Measurements from ENCODE around the gene C19orf53.

C19orf53 gene

GRCh38 chr19:13763265-13763664, 11.0 kb upstream of the C19orf53 start:
- TF ChIP-seq, protein P1, sequence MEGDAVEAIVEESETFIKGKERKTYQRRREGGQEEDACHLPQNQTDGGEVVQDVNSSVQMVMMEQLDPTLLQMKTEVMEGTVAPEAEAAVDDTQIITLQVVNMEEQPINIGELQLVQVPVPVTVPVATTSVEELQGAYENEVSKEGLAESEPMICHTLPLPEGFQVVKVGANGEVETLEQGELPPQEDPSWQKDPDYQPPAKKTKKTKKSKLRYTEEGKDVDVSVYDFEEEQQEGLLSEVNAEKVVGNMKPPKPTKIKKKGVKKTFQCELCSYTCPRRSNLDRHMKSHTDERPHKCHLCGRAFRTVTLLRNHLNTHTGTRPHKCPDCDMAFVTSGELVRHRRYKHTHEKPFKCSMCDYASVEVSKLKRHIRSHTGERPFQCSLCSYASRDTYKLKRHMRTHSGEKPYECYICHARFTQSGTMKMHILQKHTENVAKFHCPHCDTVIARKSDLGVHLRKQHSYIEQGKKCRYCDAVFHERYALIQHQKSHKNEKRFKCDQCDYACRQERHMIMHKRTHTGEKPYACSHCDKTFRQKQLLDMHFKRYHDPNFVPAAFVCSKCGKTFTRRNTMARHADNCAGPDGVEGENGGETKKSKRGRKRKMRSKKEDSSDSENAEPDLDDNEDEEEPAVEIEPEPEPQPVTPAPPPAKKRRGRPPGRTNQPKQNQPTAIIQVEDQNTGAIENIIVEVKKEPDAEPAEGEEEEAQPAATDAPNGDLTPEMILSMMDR (conservative IDR thresholded peaks at IDR 0.05) = no peak
- TF ChIP-seq ZFX (IDR thresholded peaks at IDR 0.05) = no peak
- H3K27ac ChIP-seq = no peak overlapping the region; the same call in 1 of the 2 replicates

DNA sequence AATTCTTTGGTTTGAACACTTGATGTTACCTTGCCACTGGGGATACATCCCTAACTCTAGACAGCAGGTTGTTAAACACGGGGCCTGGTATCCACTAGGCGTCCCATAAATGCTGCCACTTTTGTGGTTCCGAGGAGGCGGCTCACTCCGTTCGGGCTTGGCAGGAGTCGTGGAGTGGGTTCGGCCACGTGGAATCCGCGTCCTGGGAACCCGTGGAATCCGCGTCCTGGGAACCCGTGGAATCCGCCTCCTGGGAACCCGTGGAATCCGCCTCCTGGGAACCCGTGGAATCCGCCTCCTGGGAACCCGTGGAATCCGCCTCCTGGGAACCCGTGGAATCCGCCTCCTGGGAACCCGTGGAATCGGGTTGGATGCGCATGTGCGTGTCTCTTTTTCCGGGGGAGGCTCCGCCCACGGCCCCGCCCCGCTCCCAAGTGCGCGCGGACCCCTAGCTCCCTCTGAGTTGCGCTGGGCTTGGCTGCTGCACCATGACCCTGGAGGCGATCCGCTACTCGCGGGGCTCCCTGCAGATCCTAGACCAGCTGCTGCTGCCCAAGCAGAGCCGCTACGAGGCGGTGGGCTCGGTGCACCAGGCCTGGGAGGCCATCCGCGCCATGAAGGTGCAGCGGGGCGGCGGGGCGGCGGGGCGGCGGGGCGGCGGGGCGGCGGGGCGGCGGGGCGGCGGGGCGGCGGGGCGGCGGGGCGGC, 10.0 kb upstream of the C19orf53 start, which contains the start of gene MRI1:
Gene MRI1 (plus strand): TSS at position 422 of the 707 bp plus-strand sequence. CDS start 67 bp downstream, at position 489.
- TF ChIP-seq ZFX (IDR thresholded peaks at IDR 0.05) = no peak
- TF ChIP-seq, protein P1 (conservative IDR thresholded peaks at IDR 0.05) = no peak; the same call in 1 of the 2 replicates
- peak within 1 kb of the TSS; percentile 78 for H3K27ac ChIP-seq

DNA sequence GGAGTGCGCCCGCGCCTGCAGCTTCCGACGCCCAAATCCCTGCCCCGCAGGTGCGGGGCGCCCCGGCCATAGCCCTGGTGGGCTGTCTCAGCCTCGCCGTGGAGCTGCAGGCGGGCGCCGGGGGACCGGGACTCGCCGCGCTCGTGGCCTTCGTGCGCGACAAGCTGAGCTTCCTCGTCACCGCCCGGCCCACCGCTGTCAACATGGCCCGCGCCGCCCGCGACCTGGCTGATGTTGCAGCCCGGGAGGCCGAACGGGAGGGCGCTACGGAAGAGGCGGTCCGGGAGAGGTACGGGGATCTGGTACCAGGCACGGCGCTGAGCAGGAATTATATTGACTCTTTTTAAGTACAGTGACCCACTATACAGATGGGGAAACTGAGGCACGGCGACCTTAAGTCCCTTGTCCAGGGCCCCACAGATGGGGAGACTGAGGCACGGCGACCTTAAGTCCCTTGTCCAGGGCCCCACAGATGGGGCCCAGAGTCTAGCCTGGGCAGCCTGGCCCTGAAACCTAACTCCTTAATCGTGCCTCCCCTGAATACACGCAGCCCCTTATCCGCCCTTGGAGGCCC, 9.3 kb upstream of the C19orf53 start:
- H3K27ac ChIP-seq = peak overlapping the region; percentile 78
- peak; percentile 44; the same call in 1 of the 2 replicates for TF ChIP-seq ZFX (IDR thresholded peaks at IDR 0.05)
- TF ChIP-seq, protein P1 (conservative IDR thresholded peaks at IDR 0.05) = no peak

- peak overlapping the region; percentile 78 for H3K27ac ChIP-seq
- TF ChIP-seq, protein P1 (conservative IDR thresholded peaks at IDR 0.05) = no peak
- no peak for TF ChIP-seq ZFX (IDR thresholded peaks at IDR 0.05)
These were observed 8.7 kb upstream of the C19orf53 start for GRCh38 chr19:13765395-13766094.

DNA sequence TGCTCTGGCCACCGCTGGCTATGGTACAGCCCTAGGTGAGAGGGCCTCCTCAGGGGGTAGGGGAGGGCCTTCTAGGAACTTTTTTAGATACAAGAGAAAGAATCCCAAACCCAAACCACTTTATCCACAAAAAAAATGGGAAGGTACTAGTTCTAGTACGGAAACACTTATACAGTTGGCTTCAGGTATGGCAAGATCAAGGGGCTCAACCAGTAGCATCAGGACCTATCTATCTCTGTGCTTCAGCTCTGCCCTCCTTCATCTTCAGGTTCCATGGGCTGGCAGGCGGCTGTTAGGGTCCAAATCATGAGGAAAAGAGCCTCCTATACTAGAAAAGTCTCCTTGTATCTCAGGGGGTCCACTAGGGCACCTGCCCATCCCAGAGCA, 8.2 kb upstream of the C19orf53 start:
- peak overlapping the region; percentile 78 for H3K27ac ChIP-seq

GRCh38 chr19:13768510-13768909, 5.7 kb upstream of the C19orf53 start:
- H3K27ac ChIP-seq = no peak overlapping the region
- TF ChIP-seq, protein P1 (conservative IDR thresholded peaks at IDR 0.05) = no peak
- TF ChIP-seq ZFX (IDR thresholded peaks at IDR 0.05) = no peak

More for the DNA sequence above, 8.2 kb upstream of the C19orf53 start:
- TF ChIP-seq, protein P1 (conservative IDR thresholded peaks at IDR 0.05) = no peak
- no peak for TF ChIP-seq ZFX (IDR thresholded peaks at IDR 0.05)

Data from C4-2B (cell line).